ENCODE results near the gene PLA2G4A. TPM values are rescaled to one million over a fixed set of nuclear protein-coding genes. Genes with fewer than 3 reads are reported as not detected.

The PLA2G4A gene
- total RNA-seq, 2 donors from 2014 or later, result 3.1 to 6.3 TPM

- Histone ChIP-seq H3K36me3 (no peaks in the 10 kb centered on the region), H3K4me1 (no peaks in the 10 kb centered on the region), H3K27me3 (no peaks in the 10 kb centered on the region), H3K4me3 (no peak overlapping the region), H3K9me3 (no peaks in the 10 kb centered on the region), H3K9ac (ENCODE audit: low read depth in 2 of 2, low read length in 2 of 2) (no peak overlapping the region), H3K27ac (no peak overlapping the region)
- intact Hi-C loops (cut with DNase I), result no loop called here
- TF ChIP-seq, protein P1, sequence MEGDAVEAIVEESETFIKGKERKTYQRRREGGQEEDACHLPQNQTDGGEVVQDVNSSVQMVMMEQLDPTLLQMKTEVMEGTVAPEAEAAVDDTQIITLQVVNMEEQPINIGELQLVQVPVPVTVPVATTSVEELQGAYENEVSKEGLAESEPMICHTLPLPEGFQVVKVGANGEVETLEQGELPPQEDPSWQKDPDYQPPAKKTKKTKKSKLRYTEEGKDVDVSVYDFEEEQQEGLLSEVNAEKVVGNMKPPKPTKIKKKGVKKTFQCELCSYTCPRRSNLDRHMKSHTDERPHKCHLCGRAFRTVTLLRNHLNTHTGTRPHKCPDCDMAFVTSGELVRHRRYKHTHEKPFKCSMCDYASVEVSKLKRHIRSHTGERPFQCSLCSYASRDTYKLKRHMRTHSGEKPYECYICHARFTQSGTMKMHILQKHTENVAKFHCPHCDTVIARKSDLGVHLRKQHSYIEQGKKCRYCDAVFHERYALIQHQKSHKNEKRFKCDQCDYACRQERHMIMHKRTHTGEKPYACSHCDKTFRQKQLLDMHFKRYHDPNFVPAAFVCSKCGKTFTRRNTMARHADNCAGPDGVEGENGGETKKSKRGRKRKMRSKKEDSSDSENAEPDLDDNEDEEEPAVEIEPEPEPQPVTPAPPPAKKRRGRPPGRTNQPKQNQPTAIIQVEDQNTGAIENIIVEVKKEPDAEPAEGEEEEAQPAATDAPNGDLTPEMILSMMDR (IDR thresholded peaks at IDR 0.05), result no peak
- DNase-seq, result no peak
Observed at GRCh38 chr1:186899977-186900376, 71.2 kb downstream of the PLA2G4A start.

- intact Hi-C loops (cut with DNase I), result no loop called here
- no peak overlapping the region for H3K27ac ChIP-seq
- H3K36me3 ChIP-seq, result no peaks in the 10 kb centered on the region
- DNase-seq, result no peak
- no peaks in the 10 kb centered on the region for H3K9me3 ChIP-seq
- TF ChIP-seq, protein P1 (IDR thresholded peaks at IDR 0.05), result no peak
- H3K4me3 ChIP-seq, result no peak overlapping the region
- no peaks in the 10 kb centered on the region for H3K4me1 ChIP-seq
- no peak overlapping the region for H3K9ac ChIP-seq (ENCODE audit: low read depth in 2 of 2, low read length in 2 of 2)
- H3K27me3 ChIP-seq, result no peaks in the 10 kb centered on the region
Observed at GRCh38 chr1:186900539-186901237, 71.9 kb downstream of the PLA2G4A start.

DNA sequence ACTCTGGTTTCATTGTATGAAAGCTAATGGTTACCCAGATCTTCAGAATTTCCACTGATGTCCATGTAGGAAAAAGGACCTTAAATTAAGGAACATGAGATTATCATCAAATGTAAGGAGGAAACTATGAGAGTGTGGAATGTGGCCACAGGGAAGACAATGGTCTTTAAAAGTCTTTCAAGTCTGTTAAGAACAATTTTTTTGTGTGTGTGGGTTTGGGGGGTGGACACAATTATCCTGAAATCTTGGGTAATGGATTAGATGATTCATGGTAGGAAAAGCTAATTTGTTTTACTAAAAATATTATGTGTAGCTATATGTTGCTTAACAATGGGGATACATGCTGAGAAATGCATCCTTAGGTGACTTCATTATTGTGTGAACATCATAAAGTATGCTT lies 72.9 kb downstream of the PLA2G4A start:
- H3K27ac ChIP-seq, result no peak overlapping the region
- TF ChIP-seq, protein P1 (IDR thresholded peaks at IDR 0.05), result no peak
- no peaks in the 10 kb centered on the region for H3K4me1 ChIP-seq
- no peak for DNase-seq
- no peaks in the 10 kb centered on the region for H3K36me3 ChIP-seq
- no peak overlapping the region for H3K9ac ChIP-seq (ENCODE audit: low read depth in 2 of 2, low read length in 2 of 2)
- H3K4me3 ChIP-seq, result no peak overlapping the region
- no peaks in the 10 kb centered on the region for H3K27me3 ChIP-seq
- intact Hi-C loops (cut with DNase I), result no loop called here
- H3K9me3 ChIP-seq, result no peaks in the 10 kb centered on the region

- no peaks in the 10 kb centered on the region for H3K36me3 ChIP-seq
- TF ChIP-seq, protein P1 (IDR thresholded peaks at IDR 0.05), result no peak
- H3K27ac ChIP-seq, result no peak overlapping the region
- no peak for DNase-seq
- H3K27me3 ChIP-seq, result no peaks in the 10 kb centered on the region
- H3K4me1 ChIP-seq, result no peaks in the 10 kb centered on the region
- no peak overlapping the region for H3K4me3 ChIP-seq
- no peak overlapping the region for H3K9ac ChIP-seq (ENCODE audit: low read depth in 2 of 2, low read length in 2 of 2)
- no peaks in the 10 kb centered on the region for H3K9me3 ChIP-seq
- intact Hi-C loops (cut with DNase I), result no loop called here
Observed at GRCh38 chr1:186903374-186904136, 74.8 kb downstream of the PLA2G4A start.

DNA sequence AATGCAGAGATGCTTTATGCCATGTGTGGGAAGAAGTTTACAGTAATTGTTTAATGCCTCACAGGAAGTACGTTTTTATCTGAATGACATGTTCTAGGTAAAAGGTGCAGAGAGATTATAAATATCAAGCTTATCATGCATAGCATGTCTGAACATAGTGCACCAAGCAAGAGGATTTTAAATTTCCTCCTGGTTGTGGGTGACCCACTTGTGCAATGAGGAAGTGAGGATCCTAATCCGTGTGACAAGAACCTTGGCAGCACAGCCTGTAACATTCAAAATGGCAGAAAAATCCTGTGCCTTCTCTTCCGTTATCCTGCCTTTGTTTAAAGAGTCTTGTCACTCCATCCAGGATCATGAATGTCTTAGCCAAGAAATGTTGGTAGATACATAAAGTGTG lies 75.6 kb downstream of the PLA2G4A start:
- DNase-seq, result no peak
- Histone ChIP-seq H3K36me3 (no peaks in the 10 kb centered on the region), H3K27ac (no peak overlapping the region), H3K9me3 (no peaks in the 10 kb centered on the region), H3K4me3 (no peak overlapping the region), H3K9ac (ENCODE audit: low read depth in 2 of 2, low read length in 2 of 2) (no peak overlapping the region), H3K27me3 (no peaks in the 10 kb centered on the region), H3K4me1 (no peaks in the 10 kb centered on the region)
- TF ChIP-seq, protein P1 (IDR thresholded peaks at IDR 0.05), result no peak
- intact Hi-C loops (cut with DNase I), result no loop called here
